ENCODE results near the gene PSMA5.
"Not testable (repeated sequence)": the region's sequence is repeated elsewhere in the genome, so short reads cannot be mapped to it uniquely, and the experiment has no call there.

PSMA5 gene

DNA sequence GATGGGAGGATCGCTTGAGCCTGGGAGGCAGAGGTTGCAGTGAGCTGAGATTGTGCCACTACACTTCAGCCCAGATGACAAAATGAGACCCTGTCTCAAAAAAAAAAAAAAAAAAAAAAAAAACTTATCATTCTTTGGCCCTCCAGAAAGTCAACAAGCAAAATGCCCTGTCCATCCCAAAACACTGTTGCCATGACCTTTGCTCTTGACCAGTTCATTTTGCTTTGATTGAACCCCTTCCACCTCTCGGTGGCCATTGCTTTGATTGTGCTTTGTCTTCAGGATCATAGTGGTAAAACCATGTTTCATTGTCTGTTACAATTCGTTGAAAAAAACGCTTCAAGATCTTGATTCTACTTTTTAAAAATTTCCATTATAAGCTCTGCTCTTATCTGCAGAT is 31.6 kb upstream of the PSMA5 start:
- no peaks in the 10 kb centered on the region for H3K36me3 ChIP-seq (ENCODE audit: insufficient read depth, low read length)
- H3K4me3 ChIP-seq (ENCODE audit: low read length), result no peak overlapping the region
- no peak overlapping the region for H3K9ac ChIP-seq (ENCODE audit: low read depth, low read length)
- no peaks in the 10 kb centered on the region for H3K4me1 ChIP-seq (ENCODE audit: control insufficient read depth, insufficient read depth, low read length)
- H3K4me2 ChIP-seq (ENCODE audit: low read length), result no peak overlapping the region
- H3K9me3 ChIP-seq (replicated peaks; ENCODE audit: low read length), result no peaks in the 10 kb centered on the region
- peaks cover 25% of the 10 kb centered on the region for H3K27me3 ChIP-seq (ENCODE audit: control insufficient read depth, insufficient read depth, low read length)

DNA sequence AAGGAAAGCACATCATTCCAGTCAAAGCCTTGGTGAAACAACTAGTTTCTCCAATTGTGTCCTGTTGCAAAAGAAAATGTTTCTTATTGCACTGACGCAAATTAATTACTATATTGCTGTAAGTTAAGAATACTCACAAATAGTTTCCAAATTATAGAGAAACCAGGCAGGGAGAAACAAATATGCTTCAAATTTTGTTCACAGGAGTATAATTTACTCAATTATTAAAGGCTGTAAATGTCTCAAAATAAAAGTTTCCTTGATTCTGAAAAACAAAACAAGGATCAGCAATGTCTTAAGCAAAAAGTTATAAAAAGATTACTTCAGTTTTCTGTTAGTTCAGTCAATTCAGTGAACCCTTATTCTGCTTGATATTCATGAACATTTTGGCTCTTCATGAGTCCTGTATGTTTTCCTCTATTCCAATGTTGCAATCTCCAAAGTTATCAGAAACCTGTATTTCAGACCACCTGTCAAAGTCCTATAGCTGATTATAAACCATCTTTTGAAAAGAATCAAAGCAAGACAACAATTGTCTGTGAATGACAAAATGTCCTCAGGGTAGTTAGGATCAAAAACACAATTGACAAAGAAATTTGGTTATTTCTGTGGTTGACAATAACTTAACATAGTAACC is 28.4 kb upstream of the PSMA5 start:
- Histone ChIP-seq H3K9ac (ENCODE audit: low read depth, low read length) (no peak overlapping the region), H3K27me3 (ENCODE audit: control insufficient read depth, insufficient read depth, low read length) (peaks cover 29% of the 10 kb centered on the region), H3K9me3 (replicated peaks; ENCODE audit: low read length) (no peaks in the 10 kb centered on the region), H3K4me3 (ENCODE audit: low read length) (no peak overlapping the region), H3K36me3 (ENCODE audit: insufficient read depth, low read length) (no peaks in the 10 kb centered on the region), H3K4me2 (ENCODE audit: low read length) (no peak overlapping the region), H3K4me1 (ENCODE audit: control insufficient read depth, insufficient read depth, low read length) (no peaks in the 10 kb centered on the region)

- Histone ChIP-seq H3K36me3 (ENCODE audit: insufficient read depth, low read length) (no peaks in the 10 kb centered on the region), H3K9ac (ENCODE audit: low read depth, low read length) (no peak overlapping the region), H3K4me2 (ENCODE audit: low read length) (no peak overlapping the region), H3K4me1 (ENCODE audit: control insufficient read depth, insufficient read depth, low read length) (no peaks in the 10 kb centered on the region), H3K27me3 (ENCODE audit: control insufficient read depth, insufficient read depth, low read length) (peaks cover 37% of the 10 kb centered on the region), H3K9me3 (replicated peaks; ENCODE audit: low read length) (peaks cover 2% of the 10 kb centered on the region), H3K4me3 (ENCODE audit: low read length) (no peak overlapping the region)
Observed at GRCh38 chr1:109447524-109447923, 21.3 kb upstream of the PSMA5 start.

- peak overlapping the region; percentile 34 for H3K4me2 ChIP-seq (ENCODE audit: low read length)
- H3K36me3 ChIP-seq (ENCODE audit: insufficient read depth, low read length); H3K4me1 ChIP-seq (ENCODE audit: control insufficient read depth, insufficient read depth, low read length); H3K9me3 ChIP-seq (replicated peaks; ENCODE audit: low read length): not testable (repeated sequence)
- peak overlapping the region; percentile 30 for H3K4me3 ChIP-seq (ENCODE audit: low read length)
- H3K27me3 ChIP-seq (ENCODE audit: control insufficient read depth, insufficient read depth, low read length), result peaks cover 30% of the 10 kb centered on the region
- peak overlapping the region; percentile 38 for H3K9ac ChIP-seq (ENCODE audit: low read depth, low read length)
Observed at GRCh38 chr1:109445949-109446695, 19.9 kb upstream of the PSMA5 start.

DNA sequence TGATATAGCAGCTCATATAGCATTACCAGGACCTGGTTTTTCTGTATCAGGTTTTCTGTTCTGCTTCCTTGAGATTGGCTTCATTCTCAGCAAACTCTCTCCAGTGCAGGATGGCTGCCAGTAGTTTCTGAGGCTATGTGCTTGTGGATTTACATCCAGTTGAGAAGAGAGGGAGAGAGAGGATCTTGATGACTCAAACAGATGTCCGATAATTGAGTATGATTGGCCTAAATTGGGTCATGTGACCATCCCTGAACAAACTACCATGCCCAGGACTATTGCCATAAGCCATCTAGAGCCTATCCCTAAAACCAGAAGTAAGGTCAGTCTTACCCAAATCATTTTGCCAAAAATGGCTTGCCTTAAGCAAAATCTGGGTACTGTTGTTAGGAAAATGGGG is 18.1 kb upstream of the PSMA5 start:
- H3K27me3 ChIP-seq (ENCODE audit: control insufficient read depth, insufficient read depth, low read length), result peaks cover 18% of the 10 kb centered on the region
- H3K9me3 ChIP-seq (replicated peaks; ENCODE audit: low read length), result peaks cover 2% of the 10 kb centered on the region
- no peak overlapping the region for H3K4me3 ChIP-seq (ENCODE audit: low read length)
- H3K4me1 ChIP-seq (ENCODE audit: control insufficient read depth, insufficient read depth, low read length), result peaks cover 21% of the 10 kb centered on the region
- no peak overlapping the region for H3K4me2 ChIP-seq (ENCODE audit: low read length)
- no peak overlapping the region for H3K9ac ChIP-seq (ENCODE audit: low read depth, low read length)
- H3K36me3 ChIP-seq (ENCODE audit: insufficient read depth, low read length), result no peaks in the 10 kb centered on the region

DNA sequence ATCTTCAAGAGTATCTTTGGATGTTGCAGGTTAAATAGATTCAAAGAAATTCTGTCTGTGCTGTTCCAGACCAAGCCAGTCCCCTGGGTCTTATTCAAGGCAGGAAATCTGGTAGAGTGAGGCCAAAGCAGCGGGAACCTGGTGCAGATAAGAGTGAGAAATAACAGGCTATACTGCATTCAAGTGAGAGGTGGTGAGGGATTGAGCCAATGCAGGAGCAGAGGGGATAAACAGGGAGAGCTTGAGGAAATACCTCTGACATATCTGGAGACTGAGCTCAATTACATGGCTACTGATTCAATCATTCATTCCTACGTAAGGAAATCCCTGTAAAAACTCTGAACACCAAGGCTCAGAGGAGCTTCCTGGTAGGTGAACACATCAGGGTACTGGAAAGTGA is 17.2 kb upstream of the PSMA5 start:
- H3K9ac ChIP-seq (ENCODE audit: low read depth, low read length), result no peak overlapping the region
- no peak overlapping the region for H3K4me2 ChIP-seq (ENCODE audit: low read length)
- peaks cover 2% of the 10 kb centered on the region for H3K9me3 ChIP-seq (replicated peaks; ENCODE audit: low read length)
- H3K27me3 ChIP-seq (ENCODE audit: control insufficient read depth, insufficient read depth, low read length), result peaks cover 16% of the 10 kb centered on the region
- no peak overlapping the region for H3K4me3 ChIP-seq (ENCODE audit: low read length)
- no peaks in the 10 kb centered on the region for H3K36me3 ChIP-seq (ENCODE audit: insufficient read depth, low read length)
- H3K4me1 ChIP-seq (ENCODE audit: control insufficient read depth, insufficient read depth, low read length), result peaks cover 28% of the 10 kb centered on the region

GRCh38 chr1:109441069-109441468 is 14.8 kb upstream of the PSMA5 start:
- Histone ChIP-seq H3K4me3 (ENCODE audit: low read length) (no peak overlapping the region), H3K27me3 (ENCODE audit: control insufficient read depth, insufficient read depth, low read length) (peaks cover 15% of the 10 kb centered on the region), H3K36me3 (ENCODE audit: insufficient read depth, low read length) (no peaks in the 10 kb centered on the region), H3K9me3 (replicated peaks; ENCODE audit: low read length) (peaks cover 2% of the 10 kb centered on the region), H3K9ac (ENCODE audit: low read depth, low read length) (peak overlapping the region; percentile 7), H3K4me1 (ENCODE audit: control insufficient read depth, insufficient read depth, low read length) (peaks cover 32% of the 10 kb centered on the region), H3K4me2 (ENCODE audit: low read length) (peak overlapping the region; percentile 44)

- Histone ChIP-seq H3K27me3 (ENCODE audit: control insufficient read depth, insufficient read depth, low read length) (no peaks in the 10 kb centered on the region), H3K9ac (ENCODE audit: low read depth, low read length) (peak overlapping the region; percentile 45), H3K9me3 (replicated peaks; ENCODE audit: low read length) (peaks cover 2% of the 10 kb centered on the region), H3K4me1 (ENCODE audit: control insufficient read depth, insufficient read depth, low read length) (peaks cover 32% of the 10 kb centered on the region), H3K4me2 (ENCODE audit: low read length) (peak overlapping the region; percentile 58), H3K36me3 (ENCODE audit: insufficient read depth, low read length) (no peaks in the 10 kb centered on the region), H3K4me3 (ENCODE audit: low read length) (peak overlapping the region; percentile 33)
Observed at GRCh38 chr1:109438798-109439297, 12.6 kb upstream of the PSMA5 start.

DNA sequence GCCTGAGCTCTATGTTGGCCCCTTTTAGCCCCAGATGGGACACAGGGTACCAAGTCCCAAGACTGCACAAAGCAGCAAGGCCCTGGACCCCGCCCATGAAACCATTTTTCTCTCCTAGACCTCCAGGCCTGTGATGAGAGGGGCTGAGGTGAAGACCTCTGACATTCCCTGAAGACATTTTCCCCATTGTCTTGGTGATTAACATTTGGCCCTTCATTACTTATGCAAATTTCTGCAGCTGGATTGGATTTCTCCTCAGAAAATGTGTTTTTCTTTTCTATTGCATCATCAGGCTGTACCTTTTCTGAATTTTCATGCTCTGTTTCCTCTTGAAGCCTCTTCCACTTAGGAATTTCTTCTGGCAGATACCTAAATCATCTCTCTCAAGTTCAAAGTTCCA is 8.2 kb upstream of the PSMA5 start:
- no peak overlapping the region for H3K4me2 ChIP-seq (ENCODE audit: low read length)
- H3K9ac ChIP-seq (ENCODE audit: low read depth, low read length), result no peak overlapping the region
- no peaks in the 10 kb centered on the region for H3K36me3 ChIP-seq (ENCODE audit: insufficient read depth, low read length)
- H3K4me3 ChIP-seq (ENCODE audit: low read length), result no peak overlapping the region
- peaks cover 12% of the 10 kb centered on the region for H3K4me1 ChIP-seq (ENCODE audit: control insufficient read depth, insufficient read depth, low read length)
- H3K9me3 ChIP-seq (replicated peaks; ENCODE audit: low read length), result no peaks in the 10 kb centered on the region
- H3K27me3 ChIP-seq (ENCODE audit: control insufficient read depth, insufficient read depth, low read length), result no peaks in the 10 kb centered on the region

GRCh38 chr1:109433322-109433721 is 7.1 kb upstream of the PSMA5 start:
- Histone ChIP-seq H3K4me2 (ENCODE audit: low read length) (no peak overlapping the region), H3K27me3 (ENCODE audit: control insufficient read depth, insufficient read depth, low read length) (no peaks in the 10 kb centered on the region), H3K4me3 (ENCODE audit: low read length) (no peak overlapping the region), H3K9me3 (replicated peaks; ENCODE audit: low read length) (no peaks in the 10 kb centered on the region), H3K4me1 (ENCODE audit: control insufficient read depth, insufficient read depth, low read length) (peaks cover 3% of the 10 kb centered on the region), H3K9ac (ENCODE audit: low read depth, low read length) (no peak overlapping the region), H3K36me3 (ENCODE audit: insufficient read depth, low read length) (no peaks in the 10 kb centered on the region)

DNA sequence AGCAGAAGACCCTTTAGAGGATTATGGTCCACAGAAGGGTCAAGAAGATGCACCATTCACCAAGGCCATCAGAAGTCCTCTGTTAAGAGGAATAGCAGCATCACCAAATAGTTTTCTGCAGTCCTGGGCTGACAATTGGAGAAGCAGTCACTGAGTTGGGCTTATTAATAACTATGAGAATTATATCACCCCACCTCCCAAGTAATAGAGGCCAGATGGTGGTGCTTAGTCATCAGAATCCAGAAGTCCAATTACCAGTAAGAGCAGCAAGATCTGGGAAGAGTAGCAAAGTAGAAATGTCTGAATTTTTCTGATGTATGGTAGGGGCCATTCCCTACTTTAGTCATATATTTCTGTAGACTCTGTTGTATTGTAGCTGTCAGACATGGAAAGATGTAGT is 6.1 kb upstream of the PSMA5 start:
- Histone ChIP-seq H3K4me1 (ENCODE audit: control insufficient read depth, insufficient read depth, low read length) (peaks cover 4% of the 10 kb centered on the region), H3K36me3 (ENCODE audit: insufficient read depth, low read length) (no peaks in the 10 kb centered on the region), H3K9me3 (replicated peaks; ENCODE audit: low read length) (no peaks in the 10 kb centered on the region), H3K4me3 (ENCODE audit: low read length) (no peak overlapping the region), H3K9ac (ENCODE audit: low read depth, low read length) (no peak overlapping the region), H3K27me3 (ENCODE audit: control insufficient read depth, insufficient read depth, low read length) (no peaks in the 10 kb centered on the region), H3K4me2 (ENCODE audit: low read length) (no peak overlapping the region)

DNA sequence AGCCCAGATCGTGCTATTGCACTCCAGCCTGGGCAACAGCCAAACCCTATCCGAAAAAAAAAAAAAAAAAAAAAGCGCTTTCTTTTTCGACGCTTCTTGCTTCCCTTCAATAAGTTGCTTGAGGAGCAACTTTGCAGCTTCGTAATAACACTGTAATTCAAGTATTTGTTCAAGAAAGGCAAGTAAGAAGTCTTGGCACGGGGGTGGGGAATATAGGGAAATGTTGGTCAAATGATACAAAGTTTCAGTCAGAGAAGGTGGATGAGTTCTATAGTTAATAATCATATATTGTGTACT is 871 bp upstream of the PSMA5 start:
- no peaks in the 10 kb centered on the region for H3K9me3 ChIP-seq (replicated peaks; ENCODE audit: low read length)
- H3K9ac ChIP-seq (ENCODE audit: low read depth, low read length), result peak overlapping the region; percentile 84
- peaks cover under 1% of the 10 kb centered on the region for H3K36me3 ChIP-seq (ENCODE audit: insufficient read depth, low read length)
- peaks cover 18% of the 10 kb centered on the region for H3K4me1 ChIP-seq (ENCODE audit: control insufficient read depth, insufficient read depth, low read length)
- no peaks in the 10 kb centered on the region for H3K27me3 ChIP-seq (ENCODE audit: control insufficient read depth, insufficient read depth, low read length)
- peak overlapping the region; percentile 80 for H3K4me3 ChIP-seq (ENCODE audit: low read length)
- peak overlapping the region; percentile 87 for H3K4me2 ChIP-seq (ENCODE audit: low read length)

Data from skeletal muscle satellite cell (primary cell).